Glutamatergic neuron (in vitro differentiated cells): ENCODE measurements around the gene SOD1. TPM values are rescaled to one million over a fixed set of nuclear protein-coding genes. Genes with fewer than 3 reads are reported as not detected.

ENCODE experiments used
- DNase-seq: peaks from one replicate; pipeline ENCODE4 v3.0.0; 2022
- H3K27ac Mint-ChIP-seq: one replicate; pipeline ENCODE4 v1.8.0; 2020; ENCODE audit warnings: mild to moderate bottlenecking, mixed read lengths, inconsistent platforms; ENCODE audit not compliant: unreplicated experiment
- H3K27me3 Mint-ChIP-seq: one replicate; pipeline ENCODE4 v1.8.0; 2020; ENCODE audit warnings: mild to moderate bottlenecking, moderate library complexity, mixed read lengths, inconsistent platforms; ENCODE audit not compliant: unreplicated experiment
- H3K36me3 Mint-ChIP-seq: one replicate; pipeline ENCODE4 v1.8.0; 2020; ENCODE audit warnings: mild to moderate bottlenecking, mixed read lengths, inconsistent platforms; ENCODE audit not compliant: unreplicated experiment
- H3K4me1 Mint-ChIP-seq: one replicate; pipeline ENCODE4 v1.8.0; 2020; ENCODE audit warnings: mild to moderate bottlenecking, low read depth, mixed read lengths, inconsistent platforms; ENCODE audit not compliant: unreplicated experiment
- H3K4me3 Mint-ChIP-seq: one replicate; pipeline ENCODE4 v1.8.0; 2020; ENCODE audit warnings: mild to moderate bottlenecking, mixed read lengths, inconsistent platforms; ENCODE audit not compliant: unreplicated experiment
- H3K9me3 Mint-ChIP-seq: one replicate; pipeline ENCODE4 v1.8.0; 2020; ENCODE audit warnings: mild to moderate bottlenecking, moderate library complexity, mixed read lengths, inconsistent platforms; ENCODE audit not compliant: unreplicated experiment
- CTCF ChIP-seq: fragments of 200-600 bp; sonication (generic); IDR thresholded peaks from one replicate; pipeline ENCODE4 v1.5.0; 2021; ENCODE audit not compliant: partially characterized antibody, unreplicated experiment
- total RNA-seq: library from RNA; stranded (reverse); fragmentation: NEBNext Ultra II Directional; extraction: Animal tissue kit (Norgen Biotek cat#: 25700); gene quantifications from one replicate; pipeline ENCODE4 v1.2.1, GENCODE V29; 2021; ENCODE audit not compliant: unreplicated experiment

Gene SOD1
- total RNA-seq, 1 donor from 2014 or later = 93.7 TPM

- H3K27ac Mint-ChIP-seq = no peak overlapping the region
- peaks cover 7% of the 10 kb centered on the region for H3K9me3 Mint-ChIP-seq
- H3K36me3 Mint-ChIP-seq = no peaks in the 10 kb centered on the region
- no peaks in the 10 kb centered on the region for H3K27me3 Mint-ChIP-seq
- peaks cover 1% of the 10 kb centered on the region for H3K4me1 Mint-ChIP-seq
- TF ChIP-seq CTCF = no peak
- DNase-seq = no peak
- no peak overlapping the region for H3K4me3 Mint-ChIP-seq
Measured at GRCh38 chr21:31616216-31616615, 43.3 kb upstream of the SOD1 start.

GRCh38 chr21:31618696-31619430, 40.6 kb upstream of the SOD1 start:
- TF ChIP-seq CTCF = no peak
- H3K4me1 Mint-ChIP-seq = peaks cover 1% of the 10 kb centered on the region
- H3K27me3 Mint-ChIP-seq = no peaks in the 10 kb centered on the region
- no peak overlapping the region for H3K27ac Mint-ChIP-seq
- H3K9me3 Mint-ChIP-seq = peaks cover 5% of the 10 kb centered on the region
- no peaks in the 10 kb centered on the region for H3K36me3 Mint-ChIP-seq
- no peak overlapping the region for H3K4me3 Mint-ChIP-seq
- no peak for DNase-seq

- Mint-ChIP-seq H3K27me3 (peaks cover 2% of the 10 kb centered on the region), H3K36me3 (no peaks in the 10 kb centered on the region), H3K4me1 (no peaks in the 10 kb centered on the region), H3K27ac (no peak overlapping the region), H3K4me3 (no peak overlapping the region), H3K9me3 (peaks cover 4% of the 10 kb centered on the region)
- TF ChIP-seq CTCF = no peak
- no peak for DNase-seq
Measured at GRCh38 chr21:31622397-31622796, 37.1 kb upstream of the SOD1 start.

GRCh38 chr21:31623664-31624063, 35.8 kb upstream of the SOD1 start:
- no peaks in the 10 kb centered on the region for H3K36me3 Mint-ChIP-seq
- H3K4me1 Mint-ChIP-seq = no peaks in the 10 kb centered on the region
- DNase-seq = no peak
- H3K27me3 Mint-ChIP-seq = peaks cover 2% of the 10 kb centered on the region
- no peak overlapping the region for H3K4me3 Mint-ChIP-seq
- no peak overlapping the region for H3K27ac Mint-ChIP-seq
- H3K9me3 Mint-ChIP-seq = peaks cover 2% of the 10 kb centered on the region
- no peak for TF ChIP-seq CTCF

- TF ChIP-seq CTCF = no peak
- Mint-ChIP-seq H3K4me1 (no peaks in the 10 kb centered on the region), H3K27ac (no peak overlapping the region), H3K36me3 (no peaks in the 10 kb centered on the region), H3K4me3 (no peak overlapping the region), H3K27me3 (peaks cover 2% of the 10 kb centered on the region), H3K9me3 (peaks cover 2% of the 10 kb centered on the region)
- DNase-seq = no peak
Measured at GRCh38 chr21:31624181-31624580, 35.3 kb upstream of the SOD1 start.
